HepG2 (cell line): ENCODE results near the gene ASB4. TPM values are rescaled to one million over a fixed set of nuclear protein-coding genes. Genes with fewer than 3 reads are reported as not detected.
A peak's percentile ranks its signal among the peaks of the same experiment; 100 is the strongest.

Experiments used
- ATAC-seq: fragments of 200-7000 bp; cut with Tn5 transposase; 3 replicates; pipeline ENCODE4 v1.9.1; 2020; ENCODE audit warnings: mild to moderate bottlenecking, moderate library complexity
- BruUV-seq: library from RNA; stranded (reverse); fragments of 400-500 nt; replicated peaks from 2 replicates; lab custom pipeline; 2021; lab: Mats Ljungman, UMichigan
- CTCF ChIA-PET: fragments of 300-600 bp; formaldehyde crosslinking; extraction: SDS; loops from one replicate; lab custom pipeline; 2021; ENCODE audit warnings: low total read pairs, inconsistent platforms, low intra/inter-chr PET ratio; lab: Yijun Ruan, JAX
- POLR2A ChIA-PET: fragments of 350-600 bp; sonication (Branson Sonifier 250); formaldehyde crosslinking; loops from one replicate; lab custom pipeline; 2020; ENCODE audit warnings: antibody characterized with exemption, inconsistent platforms; lab: Yijun Ruan, JAX
- DNase-seq: peaks from one replicate; pipeline ENCODE4 v3.0.0-alpha.2; 2015; ENCODE audit warnings: low spot score
- FAIRE-seq: peaks from 3 replicates; lab custom pipeline; 2011; peaks lifted over from hg19 to GRCh38; lab: Jason Lieb, UNC
- H2AFZ ChIP-seq: one replicate; pipeline ENCODE4 v1.6.1; 2011; ENCODE audit warnings: low read length, inconsistent platforms
- H3K27ac ChIP-seq: fragments of 300-600 bp; 3 replicates; pipeline ENCODE4 v1.8.0; 2011; ENCODE audit warnings: mixed run types, mild to moderate bottlenecking, mixed read lengths, low read length, inconsistent platforms; ENCODE audit not compliant: insufficient read depth; ENCODE audit errors: extremely low read length
- H3K27me3 ChIP-seq, 2 experiments: fragments of 200-600 bp in 1 of 2; 2 replicates in 1 of 2; 3 replicates in 1 of 2; pipeline versions ENCODE4 v1.6.0 to v1.8.0; 2011; ENCODE audit warnings: low read length in 2 of 2, mild to moderate bottlenecking in 2 of 2, moderate library complexity in 2 of 2, inconsistent platforms in 1 of 2; ENCODE audit not compliant: insufficient read depth in 2 of 2, control insufficient read depth in 1 of 2
- H3K36me3 ChIP-seq, 2 experiments: fragments of 200-600 bp in 1 of 2; replicated peaks in 1 of 2; 2 replicates in 1 of 2; 3 replicates in 1 of 2; pipeline versions ENCODE4 v1.5.1 to v1.8.0; 2011; ENCODE audit warnings: low read length in 2 of 2, inconsistent platforms in 1 of 2; ENCODE audit not compliant: insufficient read depth in 2 of 2, control insufficient read depth in 1 of 2
- H3K4me1 ChIP-seq: 2 replicates; pipeline ENCODE4 v1.5.1; 2012; ENCODE audit warnings: low read length, inconsistent platforms; ENCODE audit not compliant: insufficient read depth
- H3K4me2 ChIP-seq: 2 replicates; pipeline ENCODE4 v1.6.0; 2011; ENCODE audit warnings: low read depth, low read length, inconsistent platforms
- H3K4me3 ChIP-seq, 3 experiments: fragments of 200-600 bp in 1 of 3; sonication (generic), shearing (Covaris generic) in 1 of 3; replicated peaks in 1 of 3; 2 replicates each; pipeline ENCODE4 v1.5.1; 2011 to 2016; ENCODE audit warnings: low read length in 3 of 3, inconsistent platforms in 2 of 3, low read depth in 2 of 3, mild to moderate bottlenecking in 2 of 3, control low read depth in 1 of 3, mixed read lengths in 1 of 3; ENCODE audit not compliant: insufficient read depth in 1 of 3
- H3K79me2 ChIP-seq: one replicate; pipeline ENCODE4 v1.6.1; 2011; ENCODE audit warnings: low read length, inconsistent platforms; ENCODE audit not compliant: insufficient read depth
- H3K9ac ChIP-seq: 2 replicates; pipeline ENCODE4 v1.6.0; 2011; ENCODE audit warnings: mild to moderate bottlenecking, low read depth, low read length, inconsistent platforms; ENCODE audit not compliant: insufficient read depth
- H3K9me3 ChIP-seq: 2 replicates; pipeline ENCODE4 v1.5.1; 2012; ENCODE audit warnings: mild to moderate bottlenecking, low read length
- H4K20me1 ChIP-seq: 2 replicates; pipeline ENCODE4 v1.6.0; 2011; ENCODE audit warnings: inconsistent platforms, mild to moderate bottlenecking, low read length, moderate library complexity; ENCODE audit not compliant: insufficient read depth
- FOXA1 ChIP-seq, 2 experiments: fragments of 450-650 bp in 1 of 2; sonication (generic) in 1 of 2; formaldehyde crosslinking in 1 of 2; IDR thresholded peaks; 2 replicates each; pipeline versions ENCODE4 v1.4.0 to v1.6.1; 2016 to 2020; ENCODE audit warnings: missing genetic modification reagents in 1 of 2
- FOXA3 ChIP-seq: IDR thresholded peaks from 2 replicates; pipeline ENCODE4 v1.6.1; 2016; ENCODE audit warnings: missing genetic modification reagents, missing compliant biosample characterization
- FOXO1 ChIP-seq: sonication (generic); formaldehyde crosslinking; IDR thresholded peaks from 2 replicates; pipeline ENCODE4 v1.4.0; 2020; ENCODE audit warnings: missing genetic modification reagents
- KDM5B ChIP-seq: sonication (generic); formaldehyde crosslinking; IDR thresholded peaks from 2 replicates; pipeline ENCODE4 v1.4.0; 2020; ENCODE audit warnings: missing genetic modification reagents, mild to moderate bottlenecking, borderline replicate concordance
- MED13 ChIP-seq: sonication (generic); formaldehyde crosslinking; IDR thresholded peaks from 2 replicates; pipeline ENCODE4 v1.5.0; 2020; ENCODE audit warnings: missing genetic modification reagents
- PAWR ChIP-seq: sonication (generic); formaldehyde crosslinking; IDR thresholded peaks from 2 replicates; pipeline ENCODE4 v1.4.0; 2020; ENCODE audit warnings: missing genetic modification reagents, mild to moderate bottlenecking, borderline replicate concordance
- PPARG ChIP-seq: conservative IDR thresholded peaks from 2 replicates; pipeline ENCODE4 v1.6.1; 2016; ENCODE audit warnings: missing biosample characterization, missing genetic modification reagents
- PRDM4 ChIP-seq: sonication (generic); formaldehyde crosslinking; IDR thresholded peaks from 2 replicates; pipeline ENCODE4 v1.9.0; 2021; ENCODE audit warnings: missing genetic modification reagents, borderline replicate concordance
- RFX1 ChIP-seq: fragments of 450-650 bp; IDR thresholded peaks from 2 replicates; pipeline ENCODE4 v1.6.1; 2017
- RXRB ChIP-seq: IDR thresholded peaks from 2 replicates; pipeline ENCODE4 v1.6.1; 2016; ENCODE audit warnings: borderline replicate concordance, missing genetic modification reagents, missing compliant biosample characterization
- ZFP62 ChIP-seq: sonication (generic); formaldehyde crosslinking; IDR thresholded peaks from 2 replicates; pipeline ENCODE4 v1.4.0; 2020; ENCODE audit warnings: missing genetic modification reagents
- ZKSCAN5 ChIP-seq: sonication (generic); formaldehyde crosslinking; IDR thresholded peaks from 2 replicates; pipeline ENCODE4 v1.5.1; 2020; ENCODE audit warnings: mild to moderate bottlenecking, missing genetic modification reagents
- ZNF326 ChIP-seq: sonication (generic); formaldehyde crosslinking; IDR thresholded peaks from 2 replicates; pipeline ENCODE4 v1.4.0; 2020; ENCODE audit warnings: missing genetic modification reagents, borderline replicate concordance
- ZNF333 ChIP-seq: sonication (generic); formaldehyde crosslinking; IDR thresholded peaks from 2 replicates; pipeline ENCODE4 v1.4.0; 2020; ENCODE audit warnings: mild to moderate bottlenecking, missing genetic modification reagents, borderline replicate concordance
- ZNF616 ChIP-seq: sonication (generic); formaldehyde crosslinking; IDR thresholded peaks from 2 replicates; pipeline ENCODE4 v1.5.0; 2020; ENCODE audit warnings: low read depth, mild to moderate bottlenecking, missing genetic modification reagents
- WGBS: methylation state at CpG from one replicate; pipeline ENCODE4 v1.1.6; 2017; ENCODE audit warnings: low lambda C conversion rate; 5-methylcytosine and 5-hydroxymethylcytosine counted together
- in situ Hi-C: cut with HindIII; loops from 2 replicates; pipeline ENCODE4 v1.10.0; 2017; ENCODE audit warnings: low pct_unique_long_range_greater_than_20kb; ENCODE audit not compliant: extremely low pct_ligation_motif_present
- intact Hi-C: fragments of 100-400 bp; cut with micrococcal nuclease; formaldehyde crosslinking; loops from one replicate; pipeline ENCODE4 v1.10.0; 2022; ENCODE audit not compliant: unreplicated experiment
- polyA plus RNA-seq, 8 experiments: library from polyadenylated mRNA; depleted of rRNA in 3 of 8; stranded (reverse) in 7 of 8; unstranded in 1 of 8; fragments of >200 nt; fragmentation: Illumina TruSeq in 4 of 8; extraction: Trizol in 4 of 8; gene quantifications; 2 replicates each; pipeline versions ENCODE4 v1.2.1 to v1.2.3, GENCODE V29; 2011 to 2016; ENCODE audit warnings: low read depth in 4 of 8, missing spikeins in 1 of 8, mixed read lengths in 1 of 8; ENCODE audit not compliant: insufficient read depth in 1 of 8
- total RNA-seq, 5 experiments: library from RNA; depleted of rRNA; stranded (reverse); fragments of >200 nt; fragmentation: Illumina TruSeq; extraction: Trizol; gene quantifications; 2 replicates each; pipeline ENCODE4 v1.2.3, GENCODE V29; 2016; ENCODE audit warnings: low read depth in 1 of 5
- TF ChIP-seq, protein P1 (sequence below): sonication (generic); formaldehyde crosslinking; IDR thresholded peaks from 2 replicates; pipeline ENCODE4 v1.5.0; 2020; ENCODE audit warnings: mild to moderate bottlenecking, missing genetic modification reagents, borderline replicate concordance
- TF ChIP-seq, protein P2 (sequence below): sonication (generic); formaldehyde crosslinking; IDR thresholded peaks from 2 replicates; pipeline ENCODE4 v1.4.0; 2020; ENCODE audit warnings: missing genetic modification reagents, borderline replicate concordance

ASB4 gene
- total and polyA plus RNA-seq, 2 of the 13 experiments (the other 11 are each of a cell fraction or from before 2014, with no cell fraction given), result 1.1 to 4.0 TPM

DNA sequence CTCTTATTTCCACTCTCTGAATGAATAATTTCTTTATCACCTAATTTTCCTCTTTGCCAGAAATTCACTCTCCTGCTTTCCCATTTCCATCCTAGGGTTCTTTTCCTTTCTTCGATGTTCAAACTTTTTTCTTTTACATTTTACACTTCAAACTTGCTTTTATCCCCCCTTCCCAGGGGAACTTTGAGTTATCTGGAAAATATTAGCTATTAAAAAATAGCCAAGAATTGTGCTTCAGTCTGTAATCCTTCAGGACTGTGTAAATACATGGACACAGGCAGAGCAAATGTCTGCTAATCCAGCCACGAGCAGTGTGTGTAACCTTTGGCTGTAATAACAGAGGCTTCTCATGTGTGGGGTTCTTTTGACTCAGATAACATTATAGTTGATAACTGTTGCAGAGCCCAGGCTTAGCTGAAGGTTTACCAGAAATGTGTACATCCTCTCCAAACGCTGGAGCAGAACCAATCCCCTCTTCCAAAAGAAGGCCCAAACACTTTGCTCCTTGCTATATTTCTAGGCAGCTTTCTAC lies 4.6 kb downstream of the ASB4 start:
- ATAC-seq, result peak; percentile 72
- WGBS, result 0% methylated on average over 3 of the region's 3 CpGs
- ChIA-PET POLR2A (interaction anchor here (1.1 kb wide), 1 partner anchor 12 kb away, joined by 5 read pairs; no protein-coding TSS in a partner anchor), CTCF (no interaction called here)
- Histone ChIP-seq H3K27ac (no peak overlapping the region), H3K4me3 (no peak overlapping the region), H3K79me2 (no peaks in the 10 kb centered on the region), H3K27me3 (no peaks in the 10 kb centered on the region), H2AFZ (no peak overlapping the region), H3K9me3 (no peaks in the 10 kb centered on the region), H3K36me3 (no peaks in the 10 kb centered on the region), H3K4me1 (peaks cover 92% of the 10 kb centered on the region), H3K4me2 (peak overlapping the region; percentile 25; the same call in 1 of the 2 replicates), H4K20me1 (no peaks in the 10 kb centered on the region), H3K9ac (no peak overlapping the region)
- intact Hi-C loops (no loop called here), in situ Hi-C loops (no loop called here)
- no TSS peak for BruUV-seq
- FAIRE-seq, result peak; percentile 21
- DNase-seq, result peak; percentile 59
- TF ChIP-seq, protein P1, sequence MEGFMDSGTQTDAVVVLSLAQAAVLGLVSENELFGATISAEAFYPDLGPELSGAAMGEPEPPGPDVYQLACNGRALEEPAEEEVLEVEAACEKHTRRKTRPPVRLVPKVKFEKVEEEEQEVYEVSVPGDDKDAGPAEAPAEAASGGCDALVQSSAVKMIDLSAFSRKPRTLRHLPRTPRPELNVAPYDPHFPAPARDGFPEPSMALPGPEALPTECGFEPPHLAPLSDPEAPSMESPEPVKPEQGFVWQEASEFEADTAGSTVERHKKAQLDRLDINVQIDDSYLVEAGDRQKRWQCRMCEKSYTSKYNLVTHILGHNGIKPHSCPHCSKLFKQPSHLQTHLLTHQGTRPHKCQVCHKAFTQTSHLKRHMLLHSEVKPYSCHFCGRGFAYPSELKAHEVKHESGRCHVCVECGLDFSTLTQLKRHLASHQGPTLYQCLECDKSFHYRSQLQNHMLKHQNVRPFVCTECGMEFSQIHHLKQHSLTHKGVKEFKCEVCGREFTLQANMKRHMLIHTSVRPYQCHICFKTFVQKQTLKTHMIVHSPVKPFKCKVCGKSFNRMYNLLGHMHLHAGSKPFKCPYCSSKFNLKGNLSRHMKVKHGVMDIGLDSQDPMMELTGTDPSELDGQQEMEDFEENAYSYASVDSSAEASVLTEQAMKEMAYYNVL (CRISPR knock-in tag), result no peak
- TF ChIP-seq ZNF333 (CRISPR knock-in tag) (no peak), PRDM4 (no peak), MED13 (no peak), ZKSCAN5 (CRISPR knock-in tag) (no peak), KDM5B (CRISPR knock-in tag) (no peak), RXRB (CRISPR knock-in tag) (0 out of 2 replicates have a peak, but pooled peaks have one; percentile 14), FOXA1 (IDR thresholded peaks at IDR 0.05) (no peak), FOXA1 (CRISPR knock-in tag; IDR thresholded peaks at IDR 0.05) (0 out of 2 replicates have a peak, but pooled peaks have one; percentile 24), RFX1 (no peak), ZNF616 (CRISPR knock-in tag) (no peak), PAWR (no peak), FOXO1 (CRISPR knock-in tag) (no peak), PPARG (CRISPR knock-in tag) (peak; percentile 75), ZNF326 (CRISPR knock-in tag) (no peak), FOXA3 (no peak), ZFP62 (CRISPR knock-in tag) (no peak)
- TF ChIP-seq, protein P2, sequence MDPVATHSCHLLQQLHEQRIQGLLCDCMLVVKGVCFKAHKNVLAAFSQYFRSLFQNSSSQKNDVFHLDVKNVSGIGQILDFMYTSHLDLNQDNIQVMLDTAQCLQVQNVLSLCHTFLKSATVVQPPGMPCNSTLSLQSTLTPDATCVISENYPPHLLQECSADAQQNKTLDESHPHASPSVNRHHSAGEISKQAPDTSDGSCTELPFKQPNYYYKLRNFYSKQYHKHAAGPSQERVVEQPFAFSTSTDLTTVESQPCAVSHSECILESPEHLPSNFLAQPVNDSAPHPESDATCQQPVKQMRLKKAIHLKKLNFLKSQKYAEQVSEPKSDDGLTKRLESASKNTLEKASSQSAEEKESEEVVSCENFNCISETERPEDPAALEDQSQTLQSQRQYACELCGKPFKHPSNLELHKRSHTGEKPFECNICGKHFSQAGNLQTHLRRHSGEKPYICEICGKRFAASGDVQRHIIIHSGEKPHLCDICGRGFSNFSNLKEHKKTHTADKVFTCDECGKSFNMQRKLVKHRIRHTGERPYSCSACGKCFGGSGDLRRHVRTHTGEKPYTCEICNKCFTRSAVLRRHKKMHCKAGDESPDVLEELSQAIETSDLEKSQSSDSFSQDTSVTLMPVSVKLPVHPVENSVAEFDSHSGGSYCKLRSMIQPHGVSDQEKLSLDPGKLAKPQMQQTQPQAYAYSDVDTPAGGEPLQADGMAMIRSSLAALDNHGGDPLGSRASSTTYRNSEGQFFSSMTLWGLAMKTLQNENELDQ (CRISPR knock-in tag), result no peak
